Measurements from ENCODE around the gene DLEC1. TPM values are rescaled to one million over a fixed set of nuclear protein-coding genes. Genes with fewer than 3 reads are reported as not detected.
A peak's percentile ranks its signal among the peaks of the same experiment; 100 is the strongest.

Gene DLEC1
- total and polyA plus RNA-seq, 2 donors (not counting 1 experiment from before 2014, with no cell fraction given): 0.52 to 2.1 TPM

- Mint-ChIP-seq H3K4me3 (peak overlapping the region; percentile 92), H3K4me1 (peaks cover 67% of the 10 kb centered on the region), H3K9me3 (ENCODE audit: insufficient read depth) (no peaks in the 10 kb centered on the region), H3K27me3 (no peaks in the 10 kb centered on the region), H3K27ac (peak overlapping the region; percentile 94)
- Histone ChIP-seq H3K9me3 (ENCODE audit: control extremely low read depth in 1 of 3, control insufficient read depth in 2 of 3, insufficient read depth in 1 of 3, low read length in 2 of 3) (no peaks in the 10 kb centered on the region), H3K4me1 (ENCODE audit: control insufficient read depth in 2 of 2, insufficient read depth in 2 of 2, low read length in 2 of 2) (peaks cover 39 to 52% of the 10 kb centered on the region in 2 donors), H3K27me3 (replicated peaks in 1 of 4; ENCODE audit: control extremely low read depth in 1 of 4, control insufficient read depth in 3 of 4, insufficient read depth in 4 of 4, low read length in 3 of 4) (no peaks in the 10 kb centered on the region), H4K20me1 (ENCODE audit: control insufficient read depth, insufficient read depth, low read length, poor library complexity, severe bottlenecking) (peaks cover 6% of the 10 kb centered on the region), H3K27ac (ENCODE audit: low read length in 2 of 2) (peak overlapping the region; percentile 3 to 87), H3K4me2 (replicated peaks; ENCODE audit: low read depth, low read length, poor library complexity, severe bottlenecking) (peak overlapping the region; percentile 88), H2AFZ (ENCODE audit: insufficient read depth, low read depth, low read length, poor library complexity, severe bottlenecking) (peak overlapping the region; percentile 99), H3K36me3 (replicated peaks in 1 of 2; ENCODE audit: control extremely low read depth in 1 of 2, control insufficient read depth in 1 of 2, extremely low read depth in 1 of 2, insufficient read depth in 2 of 2, low read length in 1 of 2) (peaks cover 4 to 23% of the 10 kb centered on the region in 2 experiments), H3K9ac (ENCODE audit: low read length) (peak overlapping the region; percentile 95), H3K79me2 (ENCODE audit: control insufficient read depth, insufficient read depth, low read length) (peaks cover 48% of the 10 kb centered on the region), H3K4me3 (ENCODE audit: control extremely low read depth in 1 of 5, extremely low read depth in 1 of 5, insufficient read depth in 1 of 5, low read depth in 2 of 5, low read length in 4 of 5) (peak overlapping the region; percentile 84 to 98 (median 92))
- CTCF ChIA-PET: interaction anchor here (4.9 kb wide), 1 partner anchor 25 kb away, joined by 41 read pairs; the partner anchor contains the start of gene OXSR1
- POLR2A ChIA-PET: interaction anchor here (0.8 to 4.1 kb wide), 2 partner anchors 9 to 26 kb away, joined by 3 to 75 read pairs; partner anchors contain the start of gene OXSR1
- DNase-seq (no peak), ATAC-seq (ENCODE audit: low read depth) (no peak)
- TF ChIP-seq CTCF (IDR thresholded peaks at IDR 0.05) (no peak), EZH2 (IDR thresholded peaks at IDR 0.05; ENCODE audit: borderline replicate concordance, insufficient read depth, low read depth, low read length, poor library complexity, severe bottlenecking) (no peak)
- 3% methylated on average over 7 of the region's 8 CpGs for WGBS (ENCODE audit: insufficient coverage)
- intact Hi-C loops (cut with micrococcal nuclease): loop anchor here (2.0 to 10.0 kb wide), 5 partner anchors 14 to 1268 kb away; partner anchors contain the start of genes GORASP1, RPSA, SLC25A38 and TTC21A
Observed at GRCh38 chr3:38139191-38139590, 100.2 kb downstream of the DLEC1 start.

GRCh38 chr3:38139652-38140051 lies 100.6 kb downstream of the DLEC1 start:
- Histone ChIP-seq H2AFZ (ENCODE audit: insufficient read depth, low read depth, low read length, poor library complexity, severe bottlenecking) (peak overlapping the region; percentile 99), H3K27me3 (replicated peaks in 1 of 4; ENCODE audit: control extremely low read depth in 1 of 4, control insufficient read depth in 3 of 4, insufficient read depth in 4 of 4, low read length in 3 of 4) (no peaks in the 10 kb centered on the region), H3K4me3 (ENCODE audit: control extremely low read depth in 1 of 5, extremely low read depth in 1 of 5, insufficient read depth in 1 of 5, low read depth in 2 of 5, low read length in 4 of 5) (peak overlapping the region; percentile 84 to 98 (median 92)), H3K9me3 (ENCODE audit: control extremely low read depth in 1 of 3, control insufficient read depth in 2 of 3, insufficient read depth in 1 of 3, low read length in 2 of 3) (no peaks in the 10 kb centered on the region), H3K79me2 (ENCODE audit: control insufficient read depth, insufficient read depth, low read length) (peaks cover 45% of the 10 kb centered on the region), H3K27ac (ENCODE audit: low read length in 2 of 2) (peak overlapping the region; percentile 3 to 87), H3K36me3 (replicated peaks in 1 of 2; ENCODE audit: control extremely low read depth in 1 of 2, control insufficient read depth in 1 of 2, extremely low read depth in 1 of 2, insufficient read depth in 2 of 2, low read length in 1 of 2) (peaks cover 4 to 19% of the 10 kb centered on the region in 2 experiments), H3K9ac (ENCODE audit: low read length) (peak overlapping the region; percentile 95), H3K4me2 (replicated peaks; ENCODE audit: low read depth, low read length, poor library complexity, severe bottlenecking) (peak overlapping the region; percentile 88), H3K4me1 (ENCODE audit: control insufficient read depth in 2 of 2, insufficient read depth in 2 of 2, low read length in 2 of 2) (peaks cover 39 to 52% of the 10 kb centered on the region in 2 donors), H4K20me1 (ENCODE audit: control insufficient read depth, insufficient read depth, low read length, poor library complexity, severe bottlenecking) (peaks cover 5% of the 10 kb centered on the region)
- ChIA-PET CTCF (interaction anchor here (1.0 to 4.9 kb wide), 2 partner anchors 25 to 381 kb away, joined by 3 to 41 read pairs; partner anchors contain the start of gene OXSR1), POLR2A (interaction anchor here (0.8 to 4.1 kb wide), 2 partner anchors 9 to 25 kb away, joined by 3 to 75 read pairs; partner anchors contain the start of gene OXSR1)
- H3K4me3 Mint-ChIP-seq: peak overlapping the region; percentile 92
- no peaks in the 10 kb centered on the region for H3K27me3 Mint-ChIP-seq
- peaks cover 64% of the 10 kb centered on the region for H3K4me1 Mint-ChIP-seq
- 84% methylated on average over 7 of the region's 7 CpGs for WGBS (ENCODE audit: insufficient coverage)
- intact Hi-C loops (cut with micrococcal nuclease): loop anchor here (2.0 to 10.0 kb wide), 5 partner anchors 13 to 1268 kb away; partner anchors contain the start of genes GORASP1, RPSA, SLC25A38 and TTC21A
- DNase-seq: no peak
- H3K27ac Mint-ChIP-seq: peak overlapping the region; percentile 94
- no peaks in the 10 kb centered on the region for H3K9me3 Mint-ChIP-seq (ENCODE audit: insufficient read depth)
- no peak for ATAC-seq (ENCODE audit: low read depth)
- no peak for TF ChIP-seq CTCF (IDR thresholded peaks at IDR 0.05)
- TF ChIP-seq EZH2 (IDR thresholded peaks at IDR 0.05; ENCODE audit: borderline replicate concordance, insufficient read depth, low read depth, low read length, poor library complexity, severe bottlenecking): no peak

Measured in B cell (primary cell).